Gastroesophageal sphincter (tissue), 4 donors: ENCODE results near the gene RABGEF1. TPM values are rescaled to one million over a fixed set of nuclear protein-coding genes. Genes with fewer than 3 reads are reported as not detected.
"Not testable (repeated sequence)": the region's sequence is repeated elsewhere in the genome, so short reads cannot be mapped to it uniquely, and the experiment has no call there.

Experiments
- ATAC-seq: fragments of 150-250 bp; one replicate; pipeline ENCODE4 v1.9.1; 2016; ENCODE audit warnings: mild to moderate bottlenecking, moderate library complexity
- H3K27ac ChIP-seq, 4 donors: fragments of 200-600 bp; sonication (generic) in 3 of 4; 1 replicate in 3 of 4; 2 replicates in 1 of 4; pipeline ENCODE4 v1.5.1; 2016 to 2019
- H3K27me3 ChIP-seq: fragments of 200-600 bp; sonication (generic); one replicate; pipeline ENCODE4 v1.5.1; 2019
- H3K36me3 ChIP-seq, 2 donors: fragments of 200-600 bp; sonication (generic); one replicate each; pipeline ENCODE4 v1.5.1; 2019; ENCODE audit warnings: control low read depth in 1 of 2
- H3K4me1 ChIP-seq, 3 donors: fragments of 200-600 bp; sonication (generic); 1 replicate in 2 of 3; 2 replicates in 1 of 3; pipeline ENCODE4 v1.5.1; 2016 to 2019; ENCODE audit warnings: control low read depth in 2 of 3
- H3K4me3 ChIP-seq, 2 donors: fragments of 200-600 bp; sonication (generic); one replicate each; pipeline ENCODE4 v1.5.1; 2019; ENCODE audit warnings: mild to moderate bottlenecking in 1 of 2, moderate library complexity in 1 of 2
- H3K9me3 ChIP-seq, 3 donors: fragments of 200-600 bp; sonication (generic); one replicate each; pipeline ENCODE4 v1.5.1; 2017 to 2019; ENCODE audit warnings: control low read depth in 2 of 3
- CTCF ChIP-seq, 4 experiments: fragments of 200-600 bp in 2 of 4; fragments of 450-650 bp in 2 of 4; sonication (generic) in 1 of 4; IDR thresholded peaks; one replicate each; pipeline ENCODE4 v1.5.1; 2017 to 2019; ENCODE audit warnings: antibody characterized with exemption in 4 of 4, mild to moderate bottlenecking in 2 of 4, moderate library complexity in 2 of 4
- EP300 ChIP-seq: sonication (generic); formaldehyde crosslinking; IDR thresholded peaks from one replicate; pipeline ENCODE4 v1.6.1; 2017; ENCODE audit warnings: antibody characterized with exemption, mild to moderate bottlenecking
- POLR2A ChIP-seq, 2 donors: fragments of 450-650 bp; IDR thresholded peaks; one replicate each; pipeline ENCODE4 v1.6.1; 2017; ENCODE audit warnings: antibody characterized with exemption in 2 of 2, mild to moderate bottlenecking in 2 of 2, moderate library complexity in 1 of 2
- POLR2AphosphoS5 ChIP-seq: sonication (generic); formaldehyde crosslinking; IDR thresholded peaks from one replicate; pipeline ENCODE4 v1.6.1; 2017; ENCODE audit warnings: antibody characterized with exemption
- WGBS, 2 donors: methylation state at CpG; one replicate each; pipeline ENCODE4 v1.1.5; 2018; ENCODE audit warnings: low coverage in 1 of 2; 5-methylcytosine and 5-hydroxymethylcytosine counted together
- total RNA-seq, 4 donors: library from RNA; depleted of rRNA; stranded (reverse); fragments of >200 nt; gene quantifications; one replicate each; pipeline ENCODE4 v1.1.0, GENCODE V29; 2016

The RABGEF1 gene
- total RNA-seq, 4 donors from 2014 or later, result 37.8 to 59.9 (median 39.8) TPM

DNA sequence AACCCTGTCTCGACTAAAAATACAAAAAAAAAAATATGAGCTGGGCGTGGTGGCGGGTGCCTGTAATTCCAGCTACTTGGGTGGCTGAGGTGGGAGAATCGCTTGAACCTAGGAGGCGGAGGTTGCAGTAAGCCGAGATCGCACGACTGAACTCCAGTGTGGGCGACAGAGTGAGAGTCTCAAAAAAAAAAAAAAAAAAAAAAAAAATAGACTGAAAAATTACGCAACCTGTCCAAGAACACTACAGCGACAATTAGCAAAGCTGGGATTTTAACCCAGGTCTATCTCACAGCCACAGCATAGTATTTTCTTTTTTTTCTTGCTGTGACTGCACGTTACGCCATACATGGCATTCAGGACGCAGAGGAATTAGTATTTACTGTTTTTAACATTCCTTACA is 1.1 kb upstream of the RABGEF1 start:
- peaks cover 0 to 14% (median 0%) of the 10 kb centered on the region in 3 donors for H3K9me3 ChIP-seq
- ATAC-seq, result no peak
- H3K27ac ChIP-seq, result peak overlapping the region; percentile 94 to 100 (median 99)
- H3K4me3 ChIP-seq, result peak overlapping the region; percentile 90 to 99
- no peak for TF ChIP-seq EP300
- no peak for TF ChIP-seq POLR2A (IDR thresholded peaks at IDR 0.05)
- no peak for TF ChIP-seq POLR2AphosphoS5
- TF ChIP-seq CTCF (IDR thresholded peaks at IDR 0.05), result no peak
- peaks cover 0 to 57% (median 2%) of the 10 kb centered on the region in 3 donors for H3K4me1 ChIP-seq
- H3K27me3 ChIP-seq, result no peaks in the 10 kb centered on the region
- H3K36me3 ChIP-seq, result peaks cover 0 to 20% of the 10 kb centered on the region in 2 donors
- 87 to 88% methylated on average over 9 to 12 of the region's 14 CpGs for WGBS, 2 donors

GRCh38 chr7:66739953-66740301 is 606 bp upstream of the RABGEF1 start:
- TF ChIP-seq POLR2AphosphoS5, result no peak
- no peak for TF ChIP-seq EP300
- TF ChIP-seq CTCF (IDR thresholded peaks at IDR 0.05), result no peak
- no peak for TF ChIP-seq POLR2A (IDR thresholded peaks at IDR 0.05)
- Histone ChIP-seq H3K27ac (peak overlapping the region; percentile 94 to 100 (median 99)), H3K4me1 (peaks cover 0 to 57% (median 2%) of the 10 kb centered on the region in 3 donors), H3K27me3 (no peaks in the 10 kb centered on the region), H3K36me3 (peaks cover 0 to 20% of the 10 kb centered on the region in 2 donors), H3K4me3 (peak overlapping the region; percentile 90 to 99), H3K9me3 (peaks cover 0 to 14% (median 0%) of the 10 kb centered on the region in 3 donors)
- WGBS, 2 donors, result 8 to 19% methylated on average over 7 to 9 of the region's 12 CpGs
- no peak for ATAC-seq

GRCh38 chr7:66740980-66741709 is 612 bp downstream of the RABGEF1 start:
- not testable (repeated sequence) for H3K36me3 ChIP-seq, H3K27me3 ChIP-seq, H3K9me3 ChIP-seq
- WGBS, 2 donors, result no CpG with 5 or more reads among the region's 54 CpGs
- H3K4me1 ChIP-seq, result peaks cover 0 to 57% (median 2%) of the 10 kb centered on the region in 3 donors
- peak overlapping the region; percentile 94 to 100 (median 99) for H3K27ac ChIP-seq
- H3K4me3 ChIP-seq, result peak overlapping the region; percentile 90 to 99
- TF ChIP-seq POLR2AphosphoS5 (peak; percentile 53), CTCF (IDR thresholded peaks at IDR 0.05) (peak in 1 of 4 experiments; percentile 26)
- ATAC-seq, result peak; percentile 62

DNA sequence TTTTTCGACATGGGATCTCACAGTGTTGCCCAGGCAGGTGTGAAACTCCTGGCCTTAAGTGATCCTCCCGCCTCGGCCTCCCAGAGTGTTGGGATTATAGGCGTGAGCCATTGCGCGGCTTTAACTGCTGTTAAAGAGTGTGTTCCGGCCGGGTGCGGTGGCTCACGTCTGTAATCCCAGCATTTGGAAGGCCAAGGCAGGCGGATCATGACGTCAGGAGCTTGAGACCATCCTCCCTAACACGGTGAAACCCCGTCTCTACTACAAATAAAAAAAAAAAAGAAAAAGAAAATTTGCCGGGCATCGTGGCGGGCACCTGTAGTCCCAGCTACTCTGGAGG is 1.1 kb downstream of the RABGEF1 start:
- peaks cover 0 to 56% (median 2%) of the 10 kb centered on the region in 3 donors for H3K4me1 ChIP-seq
- ATAC-seq, result no peak
- no peaks in the 10 kb centered on the region for H3K27me3 ChIP-seq
- peak overlapping the region; percentile 94 to 100 (median 99) for H3K27ac ChIP-seq
- WGBS, 2 donors, result 17 to 56% methylated on average over 3 to 8 of the region's 17 CpGs
- peaks cover 0 to 3% of the 10 kb centered on the region in 2 donors for H3K36me3 ChIP-seq
- TF ChIP-seq POLR2A (IDR thresholded peaks at IDR 0.05) (no peak), POLR2AphosphoS5 (no peak), CTCF (IDR thresholded peaks at IDR 0.05) (no peak), EP300 (no peak)
- H3K9me3 ChIP-seq, result no peaks in the 10 kb centered on the region
- H3K4me3 ChIP-seq, result peak overlapping the region; percentile 90 to 99

DNA sequence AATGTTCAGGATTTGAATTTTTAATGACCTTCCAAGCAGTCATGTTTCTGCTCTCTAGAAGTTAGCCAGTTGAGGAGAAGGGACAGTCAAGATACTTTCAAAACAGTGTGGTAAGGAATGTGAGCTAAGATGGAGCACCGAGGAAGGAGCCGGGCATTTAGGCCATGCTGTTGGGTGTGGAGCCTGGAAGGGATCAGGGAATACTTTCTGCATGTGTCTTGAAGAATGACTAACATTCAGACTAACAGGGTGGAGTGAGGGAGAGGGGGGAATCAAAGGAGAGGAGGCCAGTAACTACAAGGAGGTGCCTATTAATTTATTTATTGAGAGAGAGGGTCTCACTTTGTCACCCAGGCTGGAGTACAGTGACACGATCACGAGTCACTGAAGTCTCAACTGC is 1.8 kb downstream of the RABGEF1 start:
- peak overlapping the region in 3 of 4 donors; percentile 46 to 99 (median 99) for H3K27ac ChIP-seq
- H3K4me3 ChIP-seq, result peak overlapping the region in 1 of 2 donors; percentile 99
- not testable (repeated sequence) for ATAC-seq, H3K9me3 ChIP-seq, H3K36me3 ChIP-seq, H3K27me3 ChIP-seq
- 37% methylated on average over 4 of the region's 4 CpGs; no CpG with 5 or more reads in 1 of the 2 donors for WGBS, 2 donors
- H3K4me1 ChIP-seq, result peaks cover 0 to 56% (median 3%) of the 10 kb centered on the region in 3 donors
- TF ChIP-seq POLR2AphosphoS5, result peak; percentile 13
